Measurements from ENCODE around the gene PRADC1. TPM values are rescaled to one million over a fixed set of nuclear protein-coding genes. Genes with fewer than 3 reads are reported as not detected.

Gene PRADC1
- total RNA-seq, 1 experiment from 2014 or later: 9.4 TPM

DNA sequence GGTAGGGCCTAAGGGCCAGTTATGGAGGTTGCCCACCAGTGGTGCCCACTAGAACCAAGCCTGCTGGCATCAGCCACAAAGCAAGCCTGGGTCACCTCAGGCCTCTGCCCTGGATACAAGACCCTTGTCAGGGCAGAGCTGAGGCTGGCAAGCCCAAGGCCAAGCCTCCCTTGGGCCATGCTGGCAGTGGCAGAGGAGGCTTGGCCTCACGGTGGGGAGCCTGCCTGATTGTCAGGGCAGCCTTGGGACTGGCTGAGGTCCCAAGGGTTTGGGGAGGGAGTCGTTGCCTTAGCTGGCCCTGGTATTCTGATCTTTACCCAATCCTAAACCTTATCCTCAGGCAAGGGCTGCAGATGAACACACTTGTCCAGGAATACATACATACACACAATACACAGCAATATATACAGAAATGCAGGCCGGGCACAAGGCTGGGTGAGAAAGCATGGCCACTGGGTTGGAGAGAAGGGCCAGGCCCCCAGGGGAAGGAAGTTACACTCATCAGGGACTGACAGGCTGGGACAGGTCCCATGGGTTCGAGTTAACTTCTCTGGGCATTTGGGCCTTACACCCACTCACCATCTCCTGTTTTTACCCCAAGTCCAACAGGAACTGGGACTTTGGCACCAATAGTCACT is 22.1 kb upstream of the PRADC1 start:
- Histone ChIP-seq H3K4me1 (replicated peaks; ENCODE audit: insufficient read depth) (no peaks in the 10 kb centered on the region; the same call in 1 of the 2 replicates), H3F3A (ENCODE audit: insufficient read depth, low read depth) (peaks cover 43% of the 10 kb centered on the region), H2AFZ (no peak overlapping the region), H3K9me3 (ENCODE audit: insufficient read depth, low read depth) (no peaks in the 10 kb centered on the region), H4K20me1 (ENCODE audit: insufficient read depth) (peaks cover 14% of the 10 kb centered on the region), H3K36me3 (ENCODE audit: low read depth) (peaks cover 26% of the 10 kb centered on the region), H3K4me2 (no peak overlapping the region), H3K4me3 (no peak overlapping the region), H3K27ac (no peak overlapping the region), H3K9me2 (ENCODE audit: insufficient read depth) (no peaks in the 10 kb centered on the region), H3K79me2 (ENCODE audit: low read depth) (no peaks in the 10 kb centered on the region), H3K27me3 (ENCODE audit: insufficient read depth, low read depth) (no peaks in the 10 kb centered on the region)
- ChIA-PET POLR2A (ENCODE audit: unreplicated experiment) (no interaction called here), CTCF (no interaction called here)
- BruUV-seq (replicated peaks): no TSS peak
- TF ChIP-seq, protein P1, sequence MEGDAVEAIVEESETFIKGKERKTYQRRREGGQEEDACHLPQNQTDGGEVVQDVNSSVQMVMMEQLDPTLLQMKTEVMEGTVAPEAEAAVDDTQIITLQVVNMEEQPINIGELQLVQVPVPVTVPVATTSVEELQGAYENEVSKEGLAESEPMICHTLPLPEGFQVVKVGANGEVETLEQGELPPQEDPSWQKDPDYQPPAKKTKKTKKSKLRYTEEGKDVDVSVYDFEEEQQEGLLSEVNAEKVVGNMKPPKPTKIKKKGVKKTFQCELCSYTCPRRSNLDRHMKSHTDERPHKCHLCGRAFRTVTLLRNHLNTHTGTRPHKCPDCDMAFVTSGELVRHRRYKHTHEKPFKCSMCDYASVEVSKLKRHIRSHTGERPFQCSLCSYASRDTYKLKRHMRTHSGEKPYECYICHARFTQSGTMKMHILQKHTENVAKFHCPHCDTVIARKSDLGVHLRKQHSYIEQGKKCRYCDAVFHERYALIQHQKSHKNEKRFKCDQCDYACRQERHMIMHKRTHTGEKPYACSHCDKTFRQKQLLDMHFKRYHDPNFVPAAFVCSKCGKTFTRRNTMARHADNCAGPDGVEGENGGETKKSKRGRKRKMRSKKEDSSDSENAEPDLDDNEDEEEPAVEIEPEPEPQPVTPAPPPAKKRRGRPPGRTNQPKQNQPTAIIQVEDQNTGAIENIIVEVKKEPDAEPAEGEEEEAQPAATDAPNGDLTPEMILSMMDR (conservative IDR thresholded peaks at IDR 0.05): no peak
- no peak for TF ChIP-seq EZH2 (IDR thresholded peaks at IDR 0.05; ENCODE audit: low read depth)
- intact Hi-C loops (cut with micrococcal nuclease; ENCODE audit: unreplicated experiment): no loop called here
- peak in 1 of 2 experiments; percentile 25 for DNase-seq

DNA sequence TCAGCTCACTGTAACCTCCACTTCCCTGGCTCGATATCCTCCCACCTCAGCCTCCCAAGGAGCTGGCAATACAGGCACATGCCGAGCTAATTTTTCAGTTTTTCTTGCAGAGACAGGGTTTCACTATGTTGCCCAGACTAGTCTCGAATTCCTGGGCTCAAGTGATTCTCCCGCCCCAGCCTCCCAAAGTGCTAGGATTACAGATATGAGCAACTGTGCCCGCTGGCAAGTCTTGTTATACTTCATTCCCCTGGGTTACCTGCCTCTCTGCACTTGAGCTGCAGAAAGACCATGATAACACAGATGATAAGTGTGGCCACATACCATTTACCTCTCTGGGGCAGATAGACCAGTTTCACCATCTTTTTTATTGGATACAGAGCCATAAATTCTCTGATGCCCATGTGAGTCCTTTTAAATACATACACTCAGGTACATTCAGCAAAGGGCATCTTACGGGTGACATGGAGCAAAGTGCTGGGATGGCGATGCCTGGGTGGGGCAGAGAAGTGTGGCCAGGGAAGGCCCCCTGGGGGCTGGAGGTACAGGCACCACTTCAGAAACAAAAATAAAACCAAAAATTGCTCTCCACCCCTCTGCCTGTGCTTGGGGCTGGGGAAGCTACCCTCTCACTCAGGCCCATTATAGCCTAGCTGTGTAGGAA is 21.4 kb upstream of the PRADC1 start:
- Histone ChIP-seq H3K27ac (peak overlapping the region; percentile 32; the same call in 1 of the 2 replicates), H4K20me1 (ENCODE audit: insufficient read depth) (peaks cover 12% of the 10 kb centered on the region), H3F3A (ENCODE audit: insufficient read depth, low read depth) (peaks cover 49% of the 10 kb centered on the region), H3K4me3 (no peak overlapping the region), H3K9me3 (ENCODE audit: insufficient read depth, low read depth) (no peaks in the 10 kb centered on the region), H3K4me1 (replicated peaks; ENCODE audit: insufficient read depth) (no peaks in the 10 kb centered on the region; the same call in 1 of the 2 replicates), H3K27me3 (ENCODE audit: insufficient read depth, low read depth) (no peaks in the 10 kb centered on the region), H3K4me2 (no peak overlapping the region), H3K36me3 (ENCODE audit: low read depth) (peaks cover 32% of the 10 kb centered on the region), H2AFZ (no peak overlapping the region), H3K9me2 (ENCODE audit: insufficient read depth) (no peaks in the 10 kb centered on the region), H3K79me2 (ENCODE audit: low read depth) (no peaks in the 10 kb centered on the region)
- no TSS peak for BruUV-seq (replicated peaks)
- ChIA-PET CTCF (no interaction called here), POLR2A (ENCODE audit: unreplicated experiment) (no interaction called here)
- intact Hi-C loops (cut with micrococcal nuclease; ENCODE audit: unreplicated experiment): no loop called here
- peak; percentile 19 to 34 for DNase-seq
- TF ChIP-seq EZH2 (IDR thresholded peaks at IDR 0.05; ENCODE audit: low read depth): no peak

DNA sequence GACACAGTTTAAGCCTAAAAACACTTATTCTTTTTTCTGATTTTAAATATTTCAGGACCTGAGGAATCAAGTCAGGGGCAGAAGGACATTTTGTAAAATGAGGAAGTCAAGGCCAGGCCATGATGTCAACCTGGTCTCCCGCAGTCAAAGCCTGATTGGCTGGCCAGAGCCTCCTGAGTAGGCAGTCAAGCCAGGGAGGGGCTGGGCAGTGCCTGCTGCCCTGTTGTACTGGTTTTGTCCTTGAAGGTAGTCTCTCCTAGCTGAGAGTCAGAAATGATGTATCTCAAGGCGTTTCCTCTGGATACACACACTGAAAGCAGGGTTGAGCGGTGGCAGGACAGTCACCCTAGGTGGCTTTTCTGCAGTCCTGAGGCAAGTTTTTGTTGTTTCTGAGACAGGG is 20.9 kb upstream of the PRADC1 start:
- CTCF ChIA-PET: no interaction called here
- peak; percentile 20 to 33 for DNase-seq
- BruUV-seq (replicated peaks): no TSS peak
- Histone ChIP-seq H3K79me2 (ENCODE audit: low read depth) (no peaks in the 10 kb centered on the region), H3K27me3 (ENCODE audit: insufficient read depth, low read depth) (no peaks in the 10 kb centered on the region), H3K9me3 (ENCODE audit: insufficient read depth, low read depth) (no peaks in the 10 kb centered on the region), H3F3A (ENCODE audit: insufficient read depth, low read depth) (peaks cover 51% of the 10 kb centered on the region), H3K27ac (peak overlapping the region; percentile 32), H2AFZ (no peak overlapping the region), H3K4me2 (no peak overlapping the region), H3K36me3 (ENCODE audit: low read depth) (peaks cover 37% of the 10 kb centered on the region), H3K4me3 (no peak overlapping the region), H3K9me2 (ENCODE audit: insufficient read depth) (no peaks in the 10 kb centered on the region), H3K4me1 (replicated peaks; ENCODE audit: insufficient read depth) (no peaks in the 10 kb centered on the region; the same call in 1 of the 2 replicates), H4K20me1 (ENCODE audit: insufficient read depth) (peaks cover 18% of the 10 kb centered on the region)
- POLR2A ChIA-PET (ENCODE audit: unreplicated experiment): no interaction called here
- no peak for TF ChIP-seq EZH2 (IDR thresholded peaks at IDR 0.05; ENCODE audit: low read depth)
- TF ChIP-seq, protein P1 (conservative IDR thresholded peaks at IDR 0.05): no peak
- intact Hi-C loops (cut with micrococcal nuclease; ENCODE audit: unreplicated experiment): no loop called here

Measured in PC-9 (cell line).